ENCODE data around the gene NABP1. TPM values are rescaled to one million over a fixed set of nuclear protein-coding genes. Genes with fewer than 3 reads are reported as not detected.

NABP1 gene
- total RNA-seq, 1 experiment from 2014 or later: 3.2 TPM

- no peak overlapping the region for H2BK20ac ChIP-seq (ENCODE audit: low read depth, low read length, poor library complexity, severe bottlenecking)
- H3K4me1 ChIP-seq (ENCODE audit: insufficient read depth, low read length): peaks cover 8% of the 10 kb centered on the region
- WGBS (ENCODE audit: extremely low coverage, insufficient read length, low lambda C conversion rate): no CpG with 5 or more reads among the region's 1 CpG
- Mint-ChIP-seq H3K36me3 (ENCODE audit: insufficient read depth in 1 of 3, low read depth in 3 of 3) (no peaks in the 10 kb centered on the region), H3K9me3 (no peaks in the 10 kb centered on the region), H3K4me3 (no peak overlapping the region), H3K27ac (no peak overlapping the region), H3K4me1 (peaks cover 16 to 19% of the 10 kb centered on the region in 2 experiments), H3K27me3 (ENCODE audit: low read depth) (no peaks in the 10 kb centered on the region)
- no peak overlapping the region for H3K18ac ChIP-seq (ENCODE audit: insufficient read length, low read depth, low read length)
- no peak overlapping the region for H3T11ph ChIP-seq (ENCODE audit: low read length)
- no peak overlapping the region for H2BK5ac ChIP-seq (ENCODE audit: insufficient read length, low read length)
- no peak overlapping the region for H2BK12ac ChIP-seq (ENCODE audit: insufficient read length, low read depth, low read length)
- H3K9ac ChIP-seq (ENCODE audit: extremely low read depth, insufficient read length, low read length): no peak overlapping the region
- DNase-seq: no peak
- H3K14ac ChIP-seq (ENCODE audit: insufficient read depth, low read length): no peak overlapping the region
- no peak overlapping the region for H4K91ac ChIP-seq (ENCODE audit: insufficient read length, low read depth, low read length)
- H3K79me1 ChIP-seq (ENCODE audit: insufficient read depth, low read depth, low read length, poor library complexity, severe bottlenecking): no peaks in the 10 kb centered on the region
- no peaks in the 10 kb centered on the region for H3K27me3 ChIP-seq (ENCODE audit: insufficient read depth, low read length)
- H4K5ac ChIP-seq (ENCODE audit: insufficient read length, low read depth, low read length): no peak overlapping the region
- H3K23ac ChIP-seq (ENCODE audit: insufficient read length, low read depth, low read length): no peak overlapping the region
- no peak overlapping the region for H2BK120ac ChIP-seq (ENCODE audit: low read depth, low read length, poor library complexity, severe bottlenecking)
- no peak overlapping the region for H2BK15ac ChIP-seq (ENCODE audit: low read depth, low read length)
- H4K8ac ChIP-seq (replicated peaks; ENCODE audit: insufficient read length, low read depth, low read length): no peak overlapping the region
- no peak overlapping the region for H2AFZ ChIP-seq (ENCODE audit: low read length)
- no peak overlapping the region for H2AK5ac ChIP-seq (ENCODE audit: insufficient read length, low read length)
- H3K27ac ChIP-seq (ENCODE audit: insufficient read length, low read depth, low read length): no peak overlapping the region
- no peaks in the 10 kb centered on the region for H3K23me2 ChIP-seq (ENCODE audit: insufficient read length, low read depth, low read length, poor library complexity, severe bottlenecking)
- no peak overlapping the region for H3K4ac ChIP-seq (ENCODE audit: low read depth, low read length)
- H3K9me3 ChIP-seq (ENCODE audit: control insufficient read depth, low read depth, low read length): no peaks in the 10 kb centered on the region
- no peak overlapping the region for H3K4me2 ChIP-seq (ENCODE audit: insufficient read depth, insufficient read length, low read length)
- no peak for TF ChIP-seq CTCF (conservative IDR thresholded peaks at IDR 0.05)
- no peaks in the 10 kb centered on the region for H4K20me1 ChIP-seq (ENCODE audit: control insufficient read depth, insufficient read depth, insufficient read length)
- no peak overlapping the region for H3K56ac ChIP-seq (ENCODE audit: insufficient read length, low read depth, low read length)
- H3K79me2 ChIP-seq (ENCODE audit: insufficient read depth, low read length): no peaks in the 10 kb centered on the region
Observed at GRCh38 chr2:191634791-191635190, 43.1 kb upstream of the NABP1 start.

Data from H9 (cell line).